ENCODE results near the gene RNF215.
"Not testable (repeated sequence)": the region's sequence is repeated elsewhere in the genome, so short reads cannot be mapped to it uniquely, and the experiment has no call there.

Gene RNF215

DNA sequence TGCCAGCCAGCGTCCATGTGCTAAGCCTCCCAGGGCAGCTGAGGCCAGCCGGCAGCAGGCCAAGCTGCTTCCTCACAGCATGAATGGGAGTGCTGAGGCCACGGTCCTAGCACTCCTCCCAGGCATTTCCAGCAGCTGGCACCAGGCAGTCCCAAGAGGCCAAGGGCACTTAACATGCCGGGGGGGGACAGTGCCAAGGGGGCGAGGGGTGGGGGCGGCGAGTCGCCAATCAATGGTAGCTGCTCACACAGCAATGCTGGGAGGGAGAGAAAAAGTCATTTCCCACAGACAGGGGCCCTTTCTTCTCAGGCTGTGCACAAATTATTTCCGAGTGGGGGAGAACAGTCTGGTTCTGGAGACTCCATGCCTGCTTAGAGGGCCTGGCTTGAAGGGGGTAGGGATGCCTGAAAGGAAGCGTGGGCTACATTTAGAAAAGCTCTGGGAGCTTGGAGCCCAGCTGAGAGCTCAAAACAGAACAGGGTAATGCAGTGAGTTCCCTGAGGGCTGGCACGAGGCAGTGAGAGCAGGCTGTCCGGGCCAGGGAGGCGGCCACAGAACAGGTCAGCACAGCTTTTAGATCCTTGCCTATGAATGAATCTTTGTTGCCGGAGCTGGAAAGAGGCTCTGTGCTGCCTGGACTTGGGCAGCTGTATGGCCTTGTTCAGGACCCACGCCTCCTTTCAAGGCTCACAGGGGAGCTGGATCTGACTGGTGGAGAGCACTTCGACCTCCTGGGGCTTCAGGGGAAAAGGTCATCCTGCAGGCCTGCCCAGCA lies 46.1 kb downstream of the RNF215 start:
- H3K27ac ChIP-seq, result peak overlapping the region; percentile 54 to 66
- H3K27me3 ChIP-seq, result no peaks in the 10 kb centered on the region
- intact Hi-C loops (cut with DNase I; ENCODE audit: low total_unique reads), result no loop called here
- no peak overlapping the region for H3K4me3 ChIP-seq
- DNase-seq, result peak; percentile 44 to 89
- no peaks in the 10 kb centered on the region for H3K9me3 ChIP-seq
- peaks cover 0 to 31% (median 22%) of the 10 kb centered on the region in 4 donors for H3K4me1 ChIP-seq
- H3K36me3 ChIP-seq, result peaks cover 94 to 100% (median 100%) of the 10 kb centered on the region in 3 donors
- TF ChIP-seq, protein P1, sequence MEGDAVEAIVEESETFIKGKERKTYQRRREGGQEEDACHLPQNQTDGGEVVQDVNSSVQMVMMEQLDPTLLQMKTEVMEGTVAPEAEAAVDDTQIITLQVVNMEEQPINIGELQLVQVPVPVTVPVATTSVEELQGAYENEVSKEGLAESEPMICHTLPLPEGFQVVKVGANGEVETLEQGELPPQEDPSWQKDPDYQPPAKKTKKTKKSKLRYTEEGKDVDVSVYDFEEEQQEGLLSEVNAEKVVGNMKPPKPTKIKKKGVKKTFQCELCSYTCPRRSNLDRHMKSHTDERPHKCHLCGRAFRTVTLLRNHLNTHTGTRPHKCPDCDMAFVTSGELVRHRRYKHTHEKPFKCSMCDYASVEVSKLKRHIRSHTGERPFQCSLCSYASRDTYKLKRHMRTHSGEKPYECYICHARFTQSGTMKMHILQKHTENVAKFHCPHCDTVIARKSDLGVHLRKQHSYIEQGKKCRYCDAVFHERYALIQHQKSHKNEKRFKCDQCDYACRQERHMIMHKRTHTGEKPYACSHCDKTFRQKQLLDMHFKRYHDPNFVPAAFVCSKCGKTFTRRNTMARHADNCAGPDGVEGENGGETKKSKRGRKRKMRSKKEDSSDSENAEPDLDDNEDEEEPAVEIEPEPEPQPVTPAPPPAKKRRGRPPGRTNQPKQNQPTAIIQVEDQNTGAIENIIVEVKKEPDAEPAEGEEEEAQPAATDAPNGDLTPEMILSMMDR (IDR thresholded peaks at IDR 0.05), result no peak

DNA sequence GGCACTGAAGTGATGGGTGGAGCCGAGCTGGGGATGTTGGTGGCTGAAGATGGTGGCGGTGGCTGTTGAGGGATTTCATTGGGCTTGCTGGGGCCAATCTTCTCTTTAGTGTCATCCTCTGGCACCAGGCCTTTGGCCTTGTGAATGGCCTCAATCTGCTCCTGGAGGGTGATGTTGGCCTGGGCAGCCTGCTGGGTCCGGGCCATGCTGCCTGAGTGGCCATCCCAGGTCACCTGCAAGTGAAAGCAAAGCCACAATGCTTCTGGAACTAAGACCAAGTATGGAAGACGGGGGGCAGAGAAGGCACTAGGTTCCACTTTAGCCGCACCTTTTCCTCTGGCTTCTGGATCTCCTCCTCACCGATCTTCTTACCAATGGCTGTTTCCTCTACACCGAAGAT lies 48.4 kb downstream of the RNF215 start:
- intact Hi-C loops (cut with DNase I; ENCODE audit: low total_unique reads), result no loop called here
- Histone ChIP-seq H3K9me3 (no peaks in the 10 kb centered on the region), H3K4me3 (no peak overlapping the region), H3K27me3 (no peaks in the 10 kb centered on the region), H3K27ac (no peak overlapping the region), H3K4me1 (peaks cover 0 to 31% (median 22%) of the 10 kb centered on the region in 4 donors), H3K36me3 (peaks cover 94 to 100% (median 100%) of the 10 kb centered on the region in 3 donors)
- TF ChIP-seq, protein P1 (IDR thresholded peaks at IDR 0.05), result no peak
- no peak for DNase-seq

DNA sequence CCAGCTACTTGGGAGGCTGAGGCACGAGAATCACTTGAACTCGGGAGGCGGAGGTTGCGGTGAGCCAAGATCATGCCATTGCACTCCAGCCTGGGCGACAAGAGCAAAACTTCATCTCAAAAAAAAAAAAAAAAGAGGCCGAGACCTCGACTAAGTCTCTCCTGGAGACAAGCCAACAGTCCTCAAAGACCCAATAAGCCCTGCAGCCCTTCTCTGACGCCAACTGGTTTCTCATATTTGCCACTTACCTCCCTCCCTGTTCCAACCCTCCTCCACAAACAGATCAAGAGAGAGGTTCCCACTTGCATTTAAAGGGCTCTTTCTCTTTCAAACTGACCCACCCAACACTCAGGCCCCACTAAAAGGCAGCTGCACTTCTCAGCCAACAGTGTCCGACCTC lies 48.9 kb downstream of the RNF215 start:
- DNase-seq, result not testable (repeated sequence)
- Histone ChIP-seq H3K36me3 (peaks cover 94 to 100% (median 100%) of the 10 kb centered on the region in 3 donors), H3K4me1 (peaks cover 0 to 31% (median 22%) of the 10 kb centered on the region in 4 donors)

DNA sequence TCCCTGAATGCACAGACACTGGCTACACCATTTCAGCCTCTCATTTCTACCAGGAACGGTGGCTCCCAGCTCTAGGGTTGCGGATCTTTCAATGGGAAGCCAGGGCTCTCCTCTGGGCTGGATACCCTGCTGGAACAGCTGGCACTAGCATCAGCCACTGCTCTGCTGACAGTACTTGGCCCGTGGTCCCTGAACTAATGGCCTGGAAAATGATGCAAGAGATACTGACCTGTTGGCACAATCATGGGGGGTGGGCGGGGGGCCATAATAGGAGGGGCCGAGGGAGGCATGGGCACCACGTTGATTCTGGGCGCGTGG lies 49.8 kb downstream of the RNF215 start:
- Histone ChIP-seq H3K27ac (no peak overlapping the region), H3K4me3 (no peak overlapping the region), H3K27me3 (no peaks in the 10 kb centered on the region), H3K36me3 (peaks cover 94 to 100% (median 100%) of the 10 kb centered on the region in 3 donors), H3K4me1 (peaks cover 0 to 27% (median 22%) of the 10 kb centered on the region in 4 donors), H3K9me3 (no peaks in the 10 kb centered on the region)
- TF ChIP-seq, protein P1 (IDR thresholded peaks at IDR 0.05), result no peak
- intact Hi-C loops (cut with DNase I; ENCODE audit: low total_unique reads), result no loop called here
- DNase-seq, result no peak

More for the DNA sequence above, 48.9 kb downstream of the RNF215 start:
- H3K27me3 ChIP-seq; H3K4me3 ChIP-seq; intact Hi-C loops (cut with DNase I; ENCODE audit: low total_unique reads); H3K9me3 ChIP-seq; H3K27ac ChIP-seq: not testable (repeated sequence)

DNA sequence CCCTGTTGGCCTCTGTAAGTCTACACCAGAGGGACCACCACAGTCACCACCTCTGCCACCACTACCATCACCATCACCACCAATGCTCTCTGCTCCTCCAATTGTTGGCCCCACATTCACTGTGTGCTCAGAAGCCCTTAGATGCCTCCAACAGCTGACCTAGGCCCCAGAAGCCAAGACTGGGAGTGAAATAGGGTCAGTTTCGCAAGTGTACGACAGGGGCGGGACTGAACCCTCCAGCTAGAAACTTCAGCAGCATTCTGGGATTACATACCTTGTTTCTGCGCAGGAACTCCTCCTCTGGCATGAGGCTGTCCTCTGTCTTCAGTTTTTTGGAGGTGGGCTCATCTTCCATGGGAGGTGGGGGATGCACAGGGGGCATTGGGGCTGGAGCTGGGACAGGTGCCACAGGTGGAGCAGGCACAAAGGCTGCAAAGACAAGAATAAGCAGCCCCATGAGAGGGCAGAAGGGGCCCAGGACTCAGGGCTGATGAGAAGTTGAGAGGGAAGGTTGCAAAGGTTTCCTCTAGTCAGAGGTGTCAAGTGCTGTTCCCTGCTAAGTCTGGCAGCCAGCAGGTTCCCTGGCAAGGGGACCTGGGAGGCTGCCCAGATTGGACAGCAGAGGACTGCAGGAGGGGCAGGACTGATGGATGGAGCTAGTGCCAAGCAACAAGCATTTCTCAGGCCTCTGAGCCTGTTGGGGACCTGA lies 50.3 kb downstream of the RNF215 start:
- intact Hi-C loops (cut with DNase I; ENCODE audit: low total_unique reads), result no loop called here

More for the DNA sequence above, 50.3 kb downstream of the RNF215 start:
- DNase-seq, result no peak
- no peaks in the 10 kb centered on the region for H3K9me3 ChIP-seq
- TF ChIP-seq, protein P1 (IDR thresholded peaks at IDR 0.05), result no peak
- H3K36me3 ChIP-seq, result peaks cover 93 to 100% (median 99%) of the 10 kb centered on the region in 3 donors
- H3K27ac ChIP-seq, result no peak overlapping the region
- no peaks in the 10 kb centered on the region for H3K27me3 ChIP-seq
- H3K4me3 ChIP-seq, result no peak overlapping the region
- H3K4me1 ChIP-seq, result peaks cover 0 to 22% (median 17%) of the 10 kb centered on the region in 4 donors
